Ovary (tissue), 3 donors: ENCODE data around the gene ANGPT4.

Experiments used
- EP300 ChIP-seq: sonication (generic); formaldehyde crosslinking; IDR thresholded peaks from one replicate; pipeline ENCODE4 v1.6.1; 2017; ENCODE audit warnings: antibody characterized with exemption
- POLR2A ChIP-seq: fragments of 450-650 bp; IDR thresholded peaks from one replicate; pipeline ENCODE4 v1.6.1; 2017; ENCODE audit warnings: antibody characterized with exemption, mild to moderate bottlenecking, moderate library complexity
- TF ChIP-seq, protein P1 (sequence below), 3 donors: fragments of 450-650 bp in 2 of 3; fragments of 200-600 bp in 1 of 3; IDR thresholded peaks; one replicate each; pipeline versions ENCODE4 v1.5.1 to v1.8.0; 2016 to 2022; ENCODE audit warnings: antibody characterized with exemption in 3 of 3, mild to moderate bottlenecking in 1 of 3
- donor health status: DM: no; HTN: no; CAD: no.

DNA sequence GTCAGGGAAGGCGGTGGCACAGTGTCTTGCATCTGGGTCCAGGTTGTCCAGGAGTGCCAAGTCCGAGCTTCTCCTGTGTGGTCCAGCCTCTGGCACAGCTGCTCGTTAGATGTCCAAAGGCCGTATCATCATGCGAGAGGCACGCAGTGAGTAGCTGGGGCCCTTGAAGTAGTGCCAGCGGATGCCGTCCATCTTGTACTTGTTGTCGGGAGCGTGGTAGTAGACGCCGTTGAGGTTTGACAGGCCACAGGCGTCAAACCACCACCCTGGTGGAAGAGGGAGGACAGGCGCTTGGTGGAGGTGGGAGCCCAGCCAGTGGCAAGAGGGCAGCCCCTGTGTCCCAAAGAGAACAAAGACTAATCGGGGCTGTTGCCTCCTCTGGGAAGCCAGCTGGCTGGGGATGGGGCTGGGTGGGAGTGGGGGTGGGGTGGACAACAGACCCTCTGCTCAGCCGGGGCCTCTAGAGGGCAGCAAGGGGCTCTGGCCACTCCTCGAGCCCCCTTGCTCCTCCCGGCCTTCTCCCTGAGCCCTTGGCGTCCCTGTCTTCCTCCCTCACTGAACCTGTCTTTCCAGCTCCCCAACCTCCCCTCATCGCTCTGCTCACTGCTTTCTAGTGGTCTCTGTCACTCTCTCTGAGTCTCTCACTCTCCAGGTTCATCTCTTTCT lies 43.1 kb downstream of the ANGPT4 start:
- TF ChIP-seq, protein P1, sequence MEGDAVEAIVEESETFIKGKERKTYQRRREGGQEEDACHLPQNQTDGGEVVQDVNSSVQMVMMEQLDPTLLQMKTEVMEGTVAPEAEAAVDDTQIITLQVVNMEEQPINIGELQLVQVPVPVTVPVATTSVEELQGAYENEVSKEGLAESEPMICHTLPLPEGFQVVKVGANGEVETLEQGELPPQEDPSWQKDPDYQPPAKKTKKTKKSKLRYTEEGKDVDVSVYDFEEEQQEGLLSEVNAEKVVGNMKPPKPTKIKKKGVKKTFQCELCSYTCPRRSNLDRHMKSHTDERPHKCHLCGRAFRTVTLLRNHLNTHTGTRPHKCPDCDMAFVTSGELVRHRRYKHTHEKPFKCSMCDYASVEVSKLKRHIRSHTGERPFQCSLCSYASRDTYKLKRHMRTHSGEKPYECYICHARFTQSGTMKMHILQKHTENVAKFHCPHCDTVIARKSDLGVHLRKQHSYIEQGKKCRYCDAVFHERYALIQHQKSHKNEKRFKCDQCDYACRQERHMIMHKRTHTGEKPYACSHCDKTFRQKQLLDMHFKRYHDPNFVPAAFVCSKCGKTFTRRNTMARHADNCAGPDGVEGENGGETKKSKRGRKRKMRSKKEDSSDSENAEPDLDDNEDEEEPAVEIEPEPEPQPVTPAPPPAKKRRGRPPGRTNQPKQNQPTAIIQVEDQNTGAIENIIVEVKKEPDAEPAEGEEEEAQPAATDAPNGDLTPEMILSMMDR (IDR thresholded peaks at IDR 0.05): no peak
- TF ChIP-seq POLR2A (no peak), EP300 (no peak)
